WTC11 (cell line): Measurements from ENCODE around the gene ALAD.

ENCODE experiments used
- CREM ChIP-seq: sonication (generic); formaldehyde crosslinking; IDR thresholded peaks from 2 replicates; pipeline ENCODE4 v1.8.1; 2022; ENCODE audit warnings: mild to moderate bottlenecking, missing genetic modification reagents, moderate library complexity
- NR3C1 ChIP-seq: sonication (generic); formaldehyde crosslinking; conservative IDR thresholded peaks from 2 replicates; pipeline ENCODE4 v1.8.1; 2023; ENCODE audit warnings: low read depth, mild to moderate bottlenecking, missing genetic modification reagents
- TP53 ChIP-seq: sonication (generic); formaldehyde crosslinking; IDR thresholded peaks from 2 replicates; pipeline ENCODE4 v1.8.1; 2023; ENCODE audit warnings: mild to moderate bottlenecking, missing genetic modification reagents
- TF ChIP-seq, protein P1 (sequence below): fragments of 250-450 bp; sonication (Bioruptor Pico); IDR thresholded peaks from 2 replicates; pipeline ENCODE4 v1.9.0; 2021; ENCODE audit warnings: mild to moderate bottlenecking
- TF ChIP-seq, protein P2 (sequence below): fragments of 200-600 bp; IDR thresholded peaks from 2 replicates; pipeline ENCODE4 v1.8.0; 2022; ENCODE audit warnings: antibody characterized with exemption
- TF ChIP-seq, protein P3 (sequence below): sonication (generic); formaldehyde crosslinking; IDR thresholded peaks from 2 replicates; pipeline ENCODE4 v1.8.1; 2023; ENCODE audit warnings: mild to moderate bottlenecking, missing genetic modification reagents, borderline replicate concordance
- TF ChIP-seq, protein P4 (sequence below): sonication (generic); formaldehyde crosslinking; conservative IDR thresholded peaks from 2 replicates; pipeline ENCODE4 v1.8.1; 2022; ENCODE audit warnings: mild to moderate bottlenecking, missing genetic modification reagents

DNA sequence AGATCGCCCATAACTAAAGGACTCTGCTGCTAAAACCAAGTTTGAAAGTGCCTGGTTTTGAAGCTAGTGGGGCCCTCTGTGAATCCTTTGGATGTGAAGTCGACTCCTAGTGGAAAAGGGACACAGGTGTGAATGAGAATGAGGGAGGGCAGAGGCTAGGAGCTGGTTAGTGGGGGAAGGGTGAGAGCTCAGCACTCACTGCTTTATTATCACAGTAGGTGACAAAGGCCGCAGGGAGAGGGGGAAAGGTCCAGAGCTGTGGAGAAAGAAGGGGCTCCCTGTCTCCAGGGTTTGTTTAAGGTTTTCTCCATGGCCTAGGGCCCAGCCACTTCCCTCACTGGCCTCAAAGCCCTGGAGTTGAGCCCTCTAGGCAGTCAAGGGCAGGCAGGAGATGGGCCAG, 27.8 kb downstream of the ALAD start:
- TF ChIP-seq, protein P1, sequence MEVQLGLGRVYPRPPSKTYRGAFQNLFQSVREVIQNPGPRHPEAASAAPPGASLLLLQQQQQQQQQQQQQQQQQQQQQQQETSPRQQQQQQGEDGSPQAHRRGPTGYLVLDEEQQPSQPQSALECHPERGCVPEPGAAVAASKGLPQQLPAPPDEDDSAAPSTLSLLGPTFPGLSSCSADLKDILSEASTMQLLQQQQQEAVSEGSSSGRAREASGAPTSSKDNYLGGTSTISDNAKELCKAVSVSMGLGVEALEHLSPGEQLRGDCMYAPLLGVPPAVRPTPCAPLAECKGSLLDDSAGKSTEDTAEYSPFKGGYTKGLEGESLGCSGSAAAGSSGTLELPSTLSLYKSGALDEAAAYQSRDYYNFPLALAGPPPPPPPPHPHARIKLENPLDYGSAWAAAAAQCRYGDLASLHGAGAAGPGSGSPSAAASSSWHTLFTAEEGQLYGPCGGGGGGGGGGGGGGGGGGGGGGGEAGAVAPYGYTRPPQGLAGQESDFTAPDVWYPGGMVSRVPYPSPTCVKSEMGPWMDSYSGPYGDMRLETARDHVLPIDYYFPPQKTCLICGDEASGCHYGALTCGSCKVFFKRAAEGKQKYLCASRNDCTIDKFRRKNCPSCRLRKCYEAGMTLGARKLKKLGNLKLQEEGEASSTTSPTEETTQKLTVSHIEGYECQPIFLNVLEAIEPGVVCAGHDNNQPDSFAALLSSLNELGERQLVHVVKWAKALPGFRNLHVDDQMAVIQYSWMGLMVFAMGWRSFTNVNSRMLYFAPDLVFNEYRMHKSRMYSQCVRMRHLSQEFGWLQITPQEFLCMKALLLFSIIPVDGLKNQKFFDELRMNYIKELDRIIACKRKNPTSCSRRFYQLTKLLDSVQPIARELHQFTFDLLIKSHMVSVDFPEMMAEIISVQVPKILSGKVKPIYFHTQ (CRISPR knock-in tag), result no peak
- TF ChIP-seq, protein P2, sequence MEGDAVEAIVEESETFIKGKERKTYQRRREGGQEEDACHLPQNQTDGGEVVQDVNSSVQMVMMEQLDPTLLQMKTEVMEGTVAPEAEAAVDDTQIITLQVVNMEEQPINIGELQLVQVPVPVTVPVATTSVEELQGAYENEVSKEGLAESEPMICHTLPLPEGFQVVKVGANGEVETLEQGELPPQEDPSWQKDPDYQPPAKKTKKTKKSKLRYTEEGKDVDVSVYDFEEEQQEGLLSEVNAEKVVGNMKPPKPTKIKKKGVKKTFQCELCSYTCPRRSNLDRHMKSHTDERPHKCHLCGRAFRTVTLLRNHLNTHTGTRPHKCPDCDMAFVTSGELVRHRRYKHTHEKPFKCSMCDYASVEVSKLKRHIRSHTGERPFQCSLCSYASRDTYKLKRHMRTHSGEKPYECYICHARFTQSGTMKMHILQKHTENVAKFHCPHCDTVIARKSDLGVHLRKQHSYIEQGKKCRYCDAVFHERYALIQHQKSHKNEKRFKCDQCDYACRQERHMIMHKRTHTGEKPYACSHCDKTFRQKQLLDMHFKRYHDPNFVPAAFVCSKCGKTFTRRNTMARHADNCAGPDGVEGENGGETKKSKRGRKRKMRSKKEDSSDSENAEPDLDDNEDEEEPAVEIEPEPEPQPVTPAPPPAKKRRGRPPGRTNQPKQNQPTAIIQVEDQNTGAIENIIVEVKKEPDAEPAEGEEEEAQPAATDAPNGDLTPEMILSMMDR, result no peak
- TF ChIP-seq, protein P3, sequence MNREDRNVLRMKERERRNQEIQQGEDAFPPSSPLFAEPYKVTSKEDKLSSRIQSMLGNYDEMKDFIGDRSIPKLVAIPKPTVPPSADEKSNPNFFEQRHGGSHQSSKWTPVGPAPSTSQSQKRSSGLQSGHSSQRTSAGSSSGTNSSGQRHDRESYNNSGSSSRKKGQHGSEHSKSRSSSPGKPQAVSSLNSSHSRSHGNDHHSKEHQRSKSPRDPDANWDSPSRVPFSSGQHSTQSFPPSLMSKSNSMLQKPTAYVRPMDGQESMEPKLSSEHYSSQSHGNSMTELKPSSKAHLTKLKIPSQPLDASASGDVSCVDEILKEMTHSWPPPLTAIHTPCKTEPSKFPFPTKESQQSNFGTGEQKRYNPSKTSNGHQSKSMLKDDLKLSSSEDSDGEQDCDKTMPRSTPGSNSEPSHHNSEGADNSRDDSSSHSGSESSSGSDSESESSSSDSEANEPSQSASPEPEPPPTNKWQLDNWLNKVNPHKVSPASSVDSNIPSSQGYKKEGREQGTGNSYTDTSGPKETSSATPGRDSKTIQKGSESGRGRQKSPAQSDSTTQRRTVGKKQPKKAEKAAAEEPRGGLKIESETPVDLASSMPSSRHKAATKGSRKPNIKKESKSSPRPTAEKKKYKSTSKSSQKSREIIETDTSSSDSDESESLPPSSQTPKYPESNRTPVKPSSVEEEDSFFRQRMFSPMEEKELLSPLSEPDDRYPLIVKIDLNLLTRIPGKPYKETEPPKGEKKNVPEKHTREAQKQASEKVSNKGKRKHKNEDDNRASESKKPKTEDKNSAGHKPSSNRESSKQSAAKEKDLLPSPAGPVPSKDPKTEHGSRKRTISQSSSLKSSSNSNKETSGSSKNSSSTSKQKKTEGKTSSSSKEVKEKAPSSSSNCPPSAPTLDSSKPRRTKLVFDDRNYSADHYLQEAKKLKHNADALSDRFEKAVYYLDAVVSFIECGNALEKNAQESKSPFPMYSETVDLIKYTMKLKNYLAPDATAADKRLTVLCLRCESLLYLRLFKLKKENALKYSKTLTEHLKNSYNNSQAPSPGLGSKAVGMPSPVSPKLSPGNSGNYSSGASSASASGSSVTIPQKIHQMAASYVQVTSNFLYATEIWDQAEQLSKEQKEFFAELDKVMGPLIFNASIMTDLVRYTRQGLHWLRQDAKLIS (CRISPR knock-in tag), result no peak
- TF ChIP-seq TP53 (CRISPR knock-in tag) (no peak), NR3C1 (CRISPR knock-in tag) (no peak), CREM (CRISPR knock-in tag) (no peak)
- TF ChIP-seq, protein P4, sequence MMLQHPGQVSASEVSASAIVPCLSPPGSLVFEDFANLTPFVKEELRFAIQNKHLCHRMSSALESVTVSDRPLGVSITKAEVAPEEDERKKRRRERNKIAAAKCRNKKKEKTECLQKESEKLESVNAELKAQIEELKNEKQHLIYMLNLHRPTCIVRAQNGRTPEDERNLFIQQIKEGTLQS (CRISPR knock-in tag), result no peak
